Activated T-helper 2 cell treated with anti-CD3 and anti-CD28 coated beads, Interferon-gamma antibody, Interleukin-2, Interleukin-4, amounts not matched to agents 10 μg/mL and 5 μg/mL and 100 μg/mL, durations not matched to agents 14 hours and 24 hours and 36 hours (primary cell): ENCODE measurements around the gene PCBD1. TPM values are rescaled to one million over a fixed set of nuclear protein-coding genes. Genes with fewer than 3 reads are reported as not detected.
"Not testable (repeated sequence)": the region's sequence is repeated elsewhere in the genome, so short reads cannot be mapped to it uniquely, and the experiment has no call there.

Experiments
- DNase-seq: peaks from one replicate; pipeline ENCODE4 v3.0.0; 2021; ENCODE audit warnings: low spot score
- H3K27ac Mint-ChIP-seq: one replicate; pipeline ENCODE4 v1.8.0; 2021; ENCODE audit warnings: mixed read lengths
- H3K27me3 Mint-ChIP-seq: one replicate; pipeline ENCODE4 v1.8.0; 2021; ENCODE audit warnings: low read depth, mixed read lengths
- H3K36me3 Mint-ChIP-seq: one replicate; pipeline ENCODE4 v1.8.0; 2021; ENCODE audit warnings: low read depth, mixed read lengths
- H3K4me1 Mint-ChIP-seq: one replicate; pipeline ENCODE4 v1.8.0; 2021; ENCODE audit warnings: low read depth, mixed read lengths
- H3K4me3 Mint-ChIP-seq: one replicate; pipeline ENCODE4 v1.8.0; 2021; ENCODE audit warnings: low read depth, mild to moderate bottlenecking, moderate library complexity, mixed read lengths
- H3K9me3 Mint-ChIP-seq: one replicate; pipeline ENCODE4 v1.8.0; 2021; ENCODE audit warnings: mixed read lengths
- intact Hi-C: fragments of 100-400 bp; cut with micrococcal nuclease; formaldehyde crosslinking; loops from one replicate; pipeline ENCODE4 v1.15.1; 2023
- total RNA-seq: library from RNA; stranded (reverse); gene quantifications from 2 replicates; pipeline ENCODE4 v1.2.3, GENCODE V29; 2022

Gene PCBD1
- total RNA-seq, 1 donor from 2014 or later, result 73.8 TPM

GRCh38 chr10:70864935-70865334 lies 23.4 kb downstream of the PCBD1 start:
- Mint-ChIP-seq H3K4me1 (peaks cover 29% of the 10 kb centered on the region), H3K9me3 (no peaks in the 10 kb centered on the region), H3K27me3 (no peaks in the 10 kb centered on the region), H3K27ac (peak overlapping the region; percentile 10), H3K36me3 (peaks cover 63% of the 10 kb centered on the region), H3K4me3 (no peak overlapping the region)
- intact Hi-C loops, result loop anchor here (1.0 kb wide), 1 partner anchor 44 kb away; no protein-coding TSS in a partner anchor
- no peak for DNase-seq

- Mint-ChIP-seq H3K27ac (peak overlapping the region; percentile 62), H3K27me3 (no peaks in the 10 kb centered on the region)
Measured at GRCh38 chr10:70863470-70864160, 24.8 kb downstream of the PCBD1 start.

GRCh38 chr10:70861495-70862197 lies 26.7 kb downstream of the PCBD1 start:
- H3K27ac Mint-ChIP-seq, H3K9me3 Mint-ChIP-seq, H3K4me3 Mint-ChIP-seq, H3K27me3 Mint-ChIP-seq, DNase-seq: not testable (repeated sequence)
- Mint-ChIP-seq H3K4me1 (peaks cover 39% of the 10 kb centered on the region), H3K36me3 (peaks cover 76% of the 10 kb centered on the region)
- intact Hi-C loops, result loop anchor here (2.0 kb wide), 1 partner anchor 13 kb away; no protein-coding TSS in a partner anchor

More at GRCh38 chr10:70863470-70864160, 24.8 kb downstream of the PCBD1 start:
- Mint-ChIP-seq H3K9me3 (no peaks in the 10 kb centered on the region), H3K36me3 (peaks cover 60% of the 10 kb centered on the region), H3K4me1 (peaks cover 30% of the 10 kb centered on the region), H3K4me3 (no peak overlapping the region)
- no peak for DNase-seq
- intact Hi-C loops, result loop anchor here (1.0 to 2.0 kb wide), 2 partner anchors 15 to 42 kb away; no protein-coding TSS in a partner anchor

- peaks cover 79% of the 10 kb centered on the region for H3K36me3 Mint-ChIP-seq
- H3K9me3 Mint-ChIP-seq, result no peaks in the 10 kb centered on the region
- no peak overlapping the region for H3K27ac Mint-ChIP-seq
Measured at GRCh38 chr10:70858759-70859158, 29.6 kb downstream of the PCBD1 start.

GRCh38 chr10:70856454-70856853 lies 31.9 kb downstream of the PCBD1 start:
- peaks cover 91% of the 10 kb centered on the region for H3K36me3 Mint-ChIP-seq
- H3K27me3 Mint-ChIP-seq, result no peaks in the 10 kb centered on the region
- DNase-seq, result no peak
- H3K4me1 Mint-ChIP-seq, result peaks cover 22% of the 10 kb centered on the region
- peak overlapping the region; percentile 36 for H3K27ac Mint-ChIP-seq
- intact Hi-C loops, result no loop called here
- no peaks in the 10 kb centered on the region for H3K9me3 Mint-ChIP-seq
- no peak overlapping the region for H3K4me3 Mint-ChIP-seq

More at GRCh38 chr10:70858759-70859158, 29.6 kb downstream of the PCBD1 start:
- H3K4me3 Mint-ChIP-seq, result no peak overlapping the region
- DNase-seq, result no peak
- H3K27me3 Mint-ChIP-seq, result no peaks in the 10 kb centered on the region
- intact Hi-C loops, result no loop called here
- H3K4me1 Mint-ChIP-seq, result peaks cover 24% of the 10 kb centered on the region

GRCh38 chr10:70853457-70853856 lies 34.9 kb downstream of the PCBD1 start:
- DNase-seq, result no peak
- Mint-ChIP-seq H3K9me3 (no peaks in the 10 kb centered on the region), H3K27ac (peak overlapping the region; percentile 56), H3K27me3 (no peaks in the 10 kb centered on the region), H3K4me1 (peaks cover 33% of the 10 kb centered on the region), H3K4me3 (no peak overlapping the region), H3K36me3 (peaks cover 94% of the 10 kb centered on the region)
- intact Hi-C loops, result no loop called here

- Mint-ChIP-seq H3K27me3 (no peaks in the 10 kb centered on the region), H3K4me1 (peaks cover 33% of the 10 kb centered on the region), H3K9me3 (no peaks in the 10 kb centered on the region), H3K4me3 (no peak overlapping the region), H3K36me3 (peaks cover 90% of the 10 kb centered on the region), H3K27ac (peak overlapping the region; percentile 56)
- no peak for DNase-seq
- intact Hi-C loops, result no loop called here
Measured at GRCh38 chr10:70853038-70853437, 35.3 kb downstream of the PCBD1 start.

- no peak overlapping the region for H3K27ac Mint-ChIP-seq
- H3K4me3 Mint-ChIP-seq, result no peak overlapping the region
- intact Hi-C loops, result no loop called here
- no peak for DNase-seq
- no peaks in the 10 kb centered on the region for H3K27me3 Mint-ChIP-seq
- peaks cover 86% of the 10 kb centered on the region for H3K36me3 Mint-ChIP-seq
- no peaks in the 10 kb centered on the region for H3K9me3 Mint-ChIP-seq
- peaks cover 34% of the 10 kb centered on the region for H3K4me1 Mint-ChIP-seq
Measured at GRCh38 chr10:70851597-70852475, 36.5 kb downstream of the PCBD1 start.

- H3K27me3 Mint-ChIP-seq, result no peaks in the 10 kb centered on the region
- H3K27ac Mint-ChIP-seq, result no peak overlapping the region
- H3K36me3 Mint-ChIP-seq, result peaks cover 83% of the 10 kb centered on the region
- H3K4me3 Mint-ChIP-seq, result no peak overlapping the region
- H3K9me3 Mint-ChIP-seq, result no peaks in the 10 kb centered on the region
- DNase-seq, result no peak
- intact Hi-C loops, result no loop called here
- H3K4me1 Mint-ChIP-seq, result peaks cover 39% of the 10 kb centered on the region
Measured at GRCh38 chr10:70850097-70850496, 38.3 kb downstream of the PCBD1 start.

- H3K9me3 Mint-ChIP-seq, result no peaks in the 10 kb centered on the region
- intact Hi-C loops, result loop anchor here (2.0 kb wide), 1 partner anchor 13 kb away; no protein-coding TSS in a partner anchor
Measured at GRCh38 chr10:70849582-70850016, 38.8 kb downstream of the PCBD1 start.

GRCh38 chr10:70847659-70848360 lies 40.6 kb downstream of the PCBD1 start:
- Mint-ChIP-seq H3K36me3 (peaks cover 81% of the 10 kb centered on the region), H3K4me3 (peak overlapping the region; percentile 13), H3K4me1 (peaks cover 45% of the 10 kb centered on the region), H3K27me3 (no peaks in the 10 kb centered on the region), H3K9me3 (no peaks in the 10 kb centered on the region), H3K27ac (peak overlapping the region; percentile 85)
- intact Hi-C loops, result loop anchor here (1.0 to 2.0 kb wide), 3 partner anchors 15 to 27 kb away; no protein-coding TSS in a partner anchor
- DNase-seq, result no peak

More at GRCh38 chr10:70849582-70850016, 38.8 kb downstream of the PCBD1 start:
- Mint-ChIP-seq H3K27ac (peak overlapping the region; percentile 13), H3K36me3 (peaks cover 83% of the 10 kb centered on the region), H3K27me3 (no peaks in the 10 kb centered on the region), H3K4me1 (peaks cover 40% of the 10 kb centered on the region), H3K4me3 (no peak overlapping the region)
- DNase-seq, result no peak

- Mint-ChIP-seq H3K36me3 (peaks cover 80% of the 10 kb centered on the region), H3K27me3 (no peaks in the 10 kb centered on the region), H3K27ac (peak overlapping the region; percentile 85), H3K4me1 (peaks cover 47% of the 10 kb centered on the region), H3K4me3 (no peak overlapping the region), H3K9me3 (no peaks in the 10 kb centered on the region)
- no peak for DNase-seq
- intact Hi-C loops, result no loop called here
Measured at GRCh38 chr10:70846795-70847194, 41.6 kb downstream of the PCBD1 start.
